Activated CD4-positive, alpha-beta T cell treated with anti-CD3 and anti-CD28 coated beads, Interleukin-2, amount 10 ng/mL, durations not matched to agents 7 days and 5 days (primary cell): ENCODE data around the gene IER5. TPM values are rescaled to one million over a fixed set of nuclear protein-coding genes. Genes with fewer than 3 reads are reported as not detected.

ENCODE experiments used
- CTCF ChIA-PET: fragments of 350-600 bp; sonication (Branson Sonifier 250); formaldehyde crosslinking; loops from one replicate; lab custom pipeline; 2021; ENCODE audit warnings: antibody characterized with exemption; lab: Charles Lee
- POLR2A ChIA-PET: fragments of 350-600 bp; sonication (Branson Sonifier 250); formaldehyde crosslinking; loops from one replicate; lab custom pipeline; 2021; ENCODE audit warnings: antibody characterized with exemption; lab: Charles Lee
- DNase-seq: peaks from one replicate; pipeline ENCODE4 v3.0.0-alpha.2; 2020
- H3K27ac Mint-ChIP-seq: one replicate; pipeline ENCODE4 v1.8.0; 2021; ENCODE audit warnings: mild to moderate bottlenecking, moderate library complexity, mixed read lengths
- H3K27me3 Mint-ChIP-seq: one replicate; pipeline ENCODE4 v1.8.0; 2021; ENCODE audit warnings: mixed read lengths
- H3K36me3 Mint-ChIP-seq: one replicate; pipeline ENCODE4 v1.8.0; 2021; ENCODE audit warnings: low read depth, mixed read lengths
- H3K4me1 Mint-ChIP-seq: one replicate; pipeline ENCODE4 v1.8.0; 2021; ENCODE audit warnings: mixed read lengths
- H3K4me3 Mint-ChIP-seq: one replicate; pipeline ENCODE4 v1.8.0; 2021; ENCODE audit warnings: mild to moderate bottlenecking, moderate library complexity, mixed read lengths
- H3K9me3 Mint-ChIP-seq: one replicate; pipeline ENCODE4 v1.8.0; 2021; ENCODE audit warnings: mixed read lengths
- total RNA-seq, 2 experiments: library from RNA; stranded (reverse); gene quantifications; one replicate each; pipeline ENCODE4 v1.2.3, GENCODE V29; 2021

Gene IER5
- total RNA-seq, 2 experiments from 2014 or later = 20.3 to 24.9 TPM

DNA sequence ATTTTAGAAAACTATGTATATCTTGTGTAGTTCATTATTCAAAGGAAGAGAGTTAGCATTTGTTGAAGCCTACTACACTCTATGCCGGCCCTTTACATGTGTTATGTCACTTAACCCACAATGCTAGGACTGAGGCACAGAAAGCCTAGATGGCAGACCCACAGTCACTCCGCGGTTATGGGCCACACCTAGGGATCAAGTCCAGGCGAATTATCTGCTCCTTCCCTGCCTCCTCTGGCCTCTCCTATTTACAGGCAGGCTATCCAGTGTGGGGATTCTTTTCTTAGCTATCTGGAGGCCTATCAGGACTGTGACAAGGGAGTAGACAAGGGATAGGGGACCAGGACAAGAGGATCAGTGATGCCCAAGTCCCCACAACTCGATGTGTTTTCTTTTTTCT is 33.0 kb downstream of the IER5 start:
- no peaks in the 10 kb centered on the region for H3K36me3 Mint-ChIP-seq
- H3K4me3 Mint-ChIP-seq = no peak overlapping the region
- H3K4me1 Mint-ChIP-seq = peaks cover 6% of the 10 kb centered on the region
- ChIA-PET CTCF (interaction anchor here (1.5 to 2.8 kb wide), 3 partner anchors 12 to 83 kb away, joined by 5 to 17 read pairs (median 11); no protein-coding TSS in a partner anchor), POLR2A (no interaction called here)
- DNase-seq = no peak
- H3K27ac Mint-ChIP-seq = no peak overlapping the region
- H3K9me3 Mint-ChIP-seq = no peaks in the 10 kb centered on the region
- H3K27me3 Mint-ChIP-seq = peaks cover 5% of the 10 kb centered on the region

DNA sequence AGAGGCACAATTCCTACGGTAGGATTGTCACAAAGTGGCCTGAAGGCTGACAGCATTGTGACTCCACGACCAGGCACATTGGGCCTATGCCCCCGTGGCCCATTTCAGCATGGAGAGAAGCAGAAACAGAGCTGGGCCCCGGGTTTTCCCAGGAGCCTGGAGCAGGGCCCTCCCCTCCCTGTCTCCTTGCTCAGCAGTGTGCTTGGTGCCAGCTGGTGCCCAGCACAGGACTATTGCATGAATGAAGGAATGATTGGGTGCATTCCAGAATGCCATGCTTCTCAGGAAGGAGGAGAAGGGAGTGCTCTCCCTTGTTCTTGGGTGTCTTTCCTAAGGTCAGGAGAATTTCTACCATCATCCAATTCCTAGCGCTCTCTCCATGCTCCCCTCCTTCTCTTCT is 33.7 kb downstream of the IER5 start:
- no peak overlapping the region for H3K4me3 Mint-ChIP-seq
- CTCF ChIA-PET = interaction anchor here (1.5 to 2.8 kb wide), 6 partner anchors 11 to 84 kb away, joined by 4 to 17 read pairs (median 8); no protein-coding TSS in a partner anchor
- peaks cover 5% of the 10 kb centered on the region for H3K27me3 Mint-ChIP-seq
- POLR2A ChIA-PET = no interaction called here
- H3K4me1 Mint-ChIP-seq = peaks cover 6% of the 10 kb centered on the region
- no peaks in the 10 kb centered on the region for H3K36me3 Mint-ChIP-seq
- H3K27ac Mint-ChIP-seq = no peak overlapping the region
- no peaks in the 10 kb centered on the region for H3K9me3 Mint-ChIP-seq
- DNase-seq = no peak

DNA sequence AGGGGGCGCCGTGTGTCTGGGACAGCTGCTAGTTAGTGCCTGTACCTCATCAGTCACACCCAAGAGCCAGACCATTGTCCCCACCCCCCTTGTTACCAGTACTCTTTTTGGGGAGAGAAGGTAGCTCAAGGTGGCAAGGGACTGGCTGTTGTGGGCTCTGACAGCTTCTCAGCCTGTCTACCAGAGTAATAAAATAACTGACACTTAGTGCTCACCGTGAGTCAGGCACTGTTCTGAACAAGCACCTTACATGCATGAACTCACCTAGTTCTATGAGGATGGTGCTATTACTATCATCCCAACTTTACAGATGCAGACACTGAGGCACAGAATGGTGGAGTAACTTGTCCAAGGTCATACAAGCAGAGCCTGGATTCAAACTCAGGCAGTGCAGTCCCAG is 34.7 kb downstream of the IER5 start:
- ChIA-PET POLR2A (no interaction called here), CTCF (interaction anchor here (1.2 to 2.8 kb wide), 7 partner anchors 10 to 85 kb away, joined by 3 to 17 read pairs (median 6); no protein-coding TSS in a partner anchor)
- Mint-ChIP-seq H3K27ac (no peak overlapping the region), H3K36me3 (no peaks in the 10 kb centered on the region), H3K27me3 (peaks cover 5% of the 10 kb centered on the region), H3K4me1 (peaks cover 11% of the 10 kb centered on the region), H3K9me3 (no peaks in the 10 kb centered on the region), H3K4me3 (no peak overlapping the region)
- DNase-seq = no peak

DNA sequence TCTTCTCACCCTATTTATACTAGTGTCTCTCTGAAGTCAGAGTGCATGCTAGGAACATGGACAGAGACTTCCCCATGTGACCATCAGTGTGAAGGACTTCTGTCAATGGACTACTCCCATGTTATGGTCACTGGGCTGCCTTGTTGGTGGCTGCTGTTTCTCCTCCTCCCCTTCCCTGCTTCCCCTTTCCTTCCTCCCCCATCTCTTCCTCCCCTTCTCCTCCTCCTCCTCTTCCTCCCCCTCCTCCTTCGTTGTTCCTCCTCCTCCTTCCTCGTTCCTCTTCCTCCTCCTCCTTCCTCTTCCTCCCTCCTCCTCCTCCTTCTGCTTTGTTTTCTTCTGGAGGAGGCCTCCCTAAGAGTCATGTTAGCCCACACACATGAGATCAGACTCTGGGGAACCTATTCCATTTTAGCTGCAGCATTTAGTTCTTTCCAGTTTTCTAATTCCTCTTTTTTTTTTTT is 35.8 kb downstream of the IER5 start:
- Mint-ChIP-seq H3K36me3 (no peaks in the 10 kb centered on the region), H3K9me3 (no peaks in the 10 kb centered on the region), H3K27me3 (peaks cover 5% of the 10 kb centered on the region), H3K4me3 (no peak overlapping the region), H3K27ac (no peak overlapping the region), H3K4me1 (peaks cover 18% of the 10 kb centered on the region)
- no peak for DNase-seq
- ChIA-PET POLR2A (no interaction called here), CTCF (interaction anchor here (2.8 kb wide), 1 partner anchor 18 kb away, joined by 17 read pairs; no protein-coding TSS in a partner anchor)

DNA sequence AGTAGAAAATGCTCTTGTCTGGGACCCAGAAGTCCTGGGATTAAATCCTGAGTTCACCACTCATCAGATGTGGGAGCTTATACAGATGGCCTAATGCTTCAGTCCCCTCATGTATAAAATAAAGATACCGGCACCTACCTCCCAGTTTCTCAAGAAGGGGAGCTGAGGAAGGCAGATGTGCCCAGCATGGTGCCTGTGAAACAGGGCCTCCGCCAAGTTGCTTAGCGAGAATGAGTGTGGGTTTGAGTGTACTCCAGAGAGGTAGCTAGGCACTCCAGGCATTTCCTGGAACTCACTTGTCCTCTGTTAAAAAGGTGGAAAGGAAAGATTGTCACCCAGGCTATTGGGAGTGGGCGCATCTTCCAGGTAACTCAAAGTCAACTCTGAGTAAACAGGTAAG is 37.8 kb downstream of the IER5 start:
- Mint-ChIP-seq H3K4me1 (peaks cover 30% of the 10 kb centered on the region), H3K27ac (no peak overlapping the region), H3K4me3 (no peak overlapping the region), H3K27me3 (peaks cover 3% of the 10 kb centered on the region), H3K36me3 (no peaks in the 10 kb centered on the region), H3K9me3 (no peaks in the 10 kb centered on the region)
- no peak for DNase-seq
- CTCF ChIA-PET = interaction anchor here (1.1 to 3.4 kb wide), 9 partner anchors 9 to 39 kb away, joined by 3 to 20 read pairs (median 5); no protein-coding TSS in a partner anchor
- POLR2A ChIA-PET = no interaction called here

DNA sequence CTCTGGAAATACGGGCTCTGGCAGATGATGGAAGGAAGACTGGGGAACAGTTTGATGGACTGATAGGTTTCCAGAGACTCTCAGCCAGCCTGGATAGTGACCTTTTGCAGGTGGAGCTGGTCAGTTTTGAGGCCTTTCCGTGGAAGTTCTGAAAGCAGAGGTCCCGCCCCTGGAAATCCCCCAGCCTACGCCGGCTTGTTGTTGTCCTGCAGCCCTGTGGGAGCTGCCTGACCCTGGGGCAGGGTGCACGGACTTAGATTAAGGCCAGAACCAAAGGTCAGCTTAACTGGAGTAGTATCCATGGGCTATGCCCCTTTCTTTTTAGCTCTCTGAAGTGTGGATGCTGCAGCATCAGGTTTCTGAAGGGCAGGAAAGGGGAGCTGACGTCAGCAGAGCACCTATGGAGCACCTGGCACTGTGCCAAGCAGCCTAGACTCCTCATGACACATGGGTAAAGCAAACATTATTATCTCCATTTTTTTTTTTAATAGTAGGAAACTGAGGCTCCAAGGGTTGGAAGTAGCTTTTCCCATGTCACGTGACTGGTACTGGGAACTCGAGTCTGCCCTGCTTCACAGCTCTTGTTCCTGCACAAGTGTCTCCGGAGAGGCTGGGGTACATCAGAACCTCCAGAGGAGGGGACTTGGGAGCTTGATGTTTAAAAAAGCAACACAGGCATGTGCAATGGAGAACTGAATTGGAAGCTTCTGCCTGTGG is 38.5 kb downstream of the IER5 start:
- peaks cover 31% of the 10 kb centered on the region for H3K4me1 Mint-ChIP-seq
- no peak overlapping the region for H3K27ac Mint-ChIP-seq
- H3K4me3 Mint-ChIP-seq = no peak overlapping the region
- ChIA-PET POLR2A (interaction anchor here (0.6 kb wide), 1 partner anchor 105 kb away, joined by 3 read pairs; the partner anchor contains the start of gene STX6), CTCF (interaction anchor here (0.6 to 3.4 kb wide), 10 partner anchors 9 to 38 kb away, joined by 3 to 20 read pairs (median 4); no protein-coding TSS in a partner anchor)
- no peaks in the 10 kb centered on the region for H3K36me3 Mint-ChIP-seq
- peaks cover 3% of the 10 kb centered on the region for H3K27me3 Mint-ChIP-seq
- DNase-seq = no peak
- no peaks in the 10 kb centered on the region for H3K9me3 Mint-ChIP-seq

DNA sequence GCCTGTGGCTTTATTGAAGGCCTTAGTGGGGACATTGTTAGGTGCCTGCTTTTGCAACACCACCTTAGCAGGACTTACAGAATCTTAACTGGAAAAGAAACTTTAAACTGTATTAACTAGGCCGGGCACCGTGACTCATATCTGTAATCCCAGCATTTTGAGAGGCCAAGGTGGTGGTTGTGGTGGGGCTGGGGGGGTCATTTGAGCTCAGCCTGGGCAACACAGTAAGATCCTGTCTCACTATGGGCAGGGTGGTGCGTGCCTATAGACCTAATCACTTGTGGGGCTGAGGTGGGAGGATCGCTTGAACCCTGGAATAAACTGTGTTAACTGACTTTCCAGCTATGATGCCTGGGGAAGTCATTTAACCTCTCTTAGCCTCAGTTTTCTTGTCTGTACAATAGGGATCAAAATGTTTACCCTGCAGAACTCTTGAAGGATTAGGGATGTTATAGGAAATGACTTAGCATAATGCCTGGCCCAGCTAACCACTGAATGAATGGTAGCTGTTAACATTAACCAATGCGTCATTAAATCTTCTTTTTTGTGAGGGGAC is 39.5 kb downstream of the IER5 start:
- POLR2A ChIA-PET = interaction anchor here (0.6 kb wide), 1 partner anchor 12 kb away, joined by 3 read pairs; no protein-coding TSS in a partner anchor
- Mint-ChIP-seq H3K9me3 (no peaks in the 10 kb centered on the region), H3K27ac (no peak overlapping the region), H3K4me1 (peaks cover 34% of the 10 kb centered on the region), H3K36me3 (no peaks in the 10 kb centered on the region), H3K27me3 (peaks cover 3% of the 10 kb centered on the region), H3K4me3 (no peak overlapping the region)
- CTCF ChIA-PET = interaction anchor here (0.6 to 3.4 kb wide), 15 partner anchors 8 to 601 kb away, joined by 3 to 20 read pairs (median 4); no protein-coding TSS in a partner anchor
- DNase-seq = no peak

DNA sequence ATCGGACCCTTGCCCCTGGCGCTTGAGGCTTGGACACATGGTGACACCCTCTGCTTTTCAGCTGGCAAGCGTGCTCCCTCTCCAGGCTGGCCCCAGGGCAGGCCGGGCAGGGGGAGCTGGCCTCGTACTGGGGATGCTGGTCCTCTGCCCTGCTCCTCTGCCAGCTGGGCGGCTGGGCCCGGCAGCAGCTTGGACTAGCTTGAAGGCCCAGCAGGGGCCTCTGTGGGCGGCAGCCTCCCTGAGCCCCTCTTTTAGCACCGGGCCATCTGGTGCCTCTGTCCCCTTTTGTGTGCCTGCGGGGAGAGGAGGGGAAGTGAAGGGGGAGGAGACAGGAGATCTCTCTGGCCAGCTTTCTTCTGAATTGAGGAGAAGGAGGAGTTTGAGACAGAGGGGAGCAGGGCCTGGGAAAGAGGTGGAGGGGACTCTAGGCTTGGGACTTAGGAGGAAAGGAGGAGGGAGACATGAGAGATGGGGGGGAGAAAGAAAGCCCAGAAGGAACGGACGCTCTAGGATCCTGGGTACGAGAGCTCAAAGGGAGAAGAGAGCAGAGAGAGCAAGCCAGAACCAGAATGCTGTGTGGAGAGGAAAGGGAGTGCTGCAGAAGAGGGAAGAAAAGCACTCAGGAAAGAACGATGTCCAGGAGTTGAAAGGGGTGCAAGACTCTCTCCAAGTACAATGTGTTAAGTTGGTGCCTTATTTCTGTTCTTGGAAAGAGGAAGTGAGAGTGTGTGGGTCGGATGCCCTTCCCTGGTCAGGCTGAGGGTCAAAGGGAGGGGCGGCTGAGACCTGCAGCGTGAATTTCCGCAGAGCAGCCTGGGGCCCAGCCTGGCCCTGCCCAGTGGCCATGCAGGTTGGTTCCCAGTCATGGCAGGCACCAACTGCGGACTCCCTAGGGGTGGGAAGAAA is 40.3 kb downstream of the IER5 start:
- POLR2A ChIA-PET = interaction anchor here (0.6 to 0.7 kb wide), 2 partner anchors 13 to 251 kb away, joined by 3 read pairs; no protein-coding TSS in a partner anchor
- DNase-seq = no peak
- peak overlapping the region; percentile 15 for H3K27ac Mint-ChIP-seq
- H3K27me3 Mint-ChIP-seq = peaks cover 3% of the 10 kb centered on the region
- CTCF ChIA-PET = interaction anchor here (0.5 to 3.4 kb wide), 10 partner anchors 11 to 1211 kb away, joined by 3 to 20 read pairs (median 3); no protein-coding TSS in a partner anchor
- no peaks in the 10 kb centered on the region for H3K9me3 Mint-ChIP-seq
- H3K4me1 Mint-ChIP-seq = peaks cover 40% of the 10 kb centered on the region
- H3K36me3 Mint-ChIP-seq = no peaks in the 10 kb centered on the region
- no peak overlapping the region for H3K4me3 Mint-ChIP-seq

DNA sequence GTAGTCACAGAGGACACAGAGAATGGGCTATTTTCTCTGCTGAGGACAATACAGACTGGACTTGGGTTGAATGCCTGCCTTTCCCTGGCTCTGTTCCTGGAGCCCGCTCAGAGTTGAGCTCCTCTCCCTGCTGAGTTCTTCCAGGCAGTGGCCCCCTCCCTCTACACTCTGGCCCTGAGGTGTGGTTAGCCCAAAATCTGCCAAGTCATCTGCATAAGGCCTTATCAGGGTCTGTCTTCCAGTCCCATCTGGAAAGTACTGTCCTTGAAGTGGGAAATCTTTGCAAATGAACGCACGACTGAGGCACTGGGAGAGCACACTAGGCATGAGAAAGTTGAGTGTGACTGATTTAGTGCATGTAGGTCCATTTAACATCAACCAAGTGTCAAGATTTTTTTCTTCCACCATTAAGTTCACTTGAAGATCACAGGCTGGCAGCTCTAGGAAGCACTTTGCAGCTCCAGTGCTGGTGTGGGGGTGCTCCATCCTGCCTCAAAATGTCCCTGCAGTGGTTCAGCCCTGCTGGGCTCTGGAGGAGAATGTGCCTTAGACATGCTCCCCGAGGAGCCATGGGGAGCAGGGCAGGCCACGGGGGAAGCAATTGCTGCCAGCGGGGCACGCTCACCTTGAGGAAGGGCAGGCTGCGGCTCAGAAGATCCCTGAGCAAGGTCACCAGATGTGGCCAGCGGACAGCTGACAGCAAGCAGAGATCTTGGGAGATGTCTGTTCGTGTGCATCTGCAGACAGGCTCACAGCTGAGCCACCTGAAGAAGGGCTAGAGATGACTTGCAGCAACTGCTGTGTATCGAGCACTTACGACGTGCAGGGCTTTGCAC is 41.5 kb downstream of the IER5 start:
- Mint-ChIP-seq H3K9me3 (no peaks in the 10 kb centered on the region), H3K4me1 (peaks cover 46% of the 10 kb centered on the region), H3K27ac (no peak overlapping the region), H3K4me3 (no peak overlapping the region), H3K36me3 (no peaks in the 10 kb centered on the region), H3K27me3 (no peaks in the 10 kb centered on the region)
- ChIA-PET POLR2A (no interaction called here), CTCF (interaction anchor here (1.0 to 1.2 kb wide), 3 partner anchors 20 to 40 kb away, joined by 3 to 4 read pairs (median 3); no protein-coding TSS in a partner anchor)
- DNase-seq = no peak

DNA sequence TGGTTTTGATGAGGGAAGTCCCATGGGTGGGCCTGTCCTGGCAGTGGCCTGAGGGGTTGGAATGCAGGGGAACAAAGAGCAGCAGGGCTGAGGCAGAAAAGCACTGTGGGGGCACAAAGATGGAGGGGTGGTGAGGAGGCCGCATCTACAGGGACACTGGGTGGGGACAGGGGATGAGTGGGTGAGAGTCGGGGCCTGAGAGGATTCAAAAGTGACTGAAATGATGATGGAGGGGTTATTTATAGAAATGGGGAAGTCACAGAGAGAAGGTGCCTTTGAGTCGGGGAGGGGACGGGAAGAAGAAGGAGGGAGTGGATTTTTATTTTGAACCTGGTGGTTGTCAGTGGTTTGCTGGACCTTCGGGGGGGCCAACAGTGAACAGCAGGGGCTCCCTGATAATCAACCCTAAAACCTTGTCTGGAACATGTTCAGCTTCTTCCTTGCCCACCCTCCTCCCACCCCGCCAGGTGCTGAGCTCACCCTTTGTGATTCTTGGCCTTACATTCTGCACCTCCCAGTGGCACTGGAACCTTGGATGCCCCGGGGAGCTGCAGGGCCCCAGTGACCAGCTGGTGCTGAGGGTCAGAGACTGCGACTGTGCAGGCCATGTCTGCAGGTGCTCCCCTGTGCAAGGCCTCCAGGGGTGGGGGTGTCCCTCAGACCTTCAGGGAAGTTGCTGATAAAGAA is 42.9 kb downstream of the IER5 start:
- Mint-ChIP-seq H3K4me1 (peaks cover 60% of the 10 kb centered on the region), H3K9me3 (no peaks in the 10 kb centered on the region), H3K4me3 (no peak overlapping the region), H3K27ac (no peak overlapping the region), H3K27me3 (no peaks in the 10 kb centered on the region), H3K36me3 (peaks cover 2% of the 10 kb centered on the region)
- no peak for DNase-seq
- ChIA-PET CTCF (interaction anchor here (1.2 kb wide), 1 partner anchor 26 kb away, joined by 4 read pairs; no protein-coding TSS in a partner anchor), POLR2A (no interaction called here)

DNA sequence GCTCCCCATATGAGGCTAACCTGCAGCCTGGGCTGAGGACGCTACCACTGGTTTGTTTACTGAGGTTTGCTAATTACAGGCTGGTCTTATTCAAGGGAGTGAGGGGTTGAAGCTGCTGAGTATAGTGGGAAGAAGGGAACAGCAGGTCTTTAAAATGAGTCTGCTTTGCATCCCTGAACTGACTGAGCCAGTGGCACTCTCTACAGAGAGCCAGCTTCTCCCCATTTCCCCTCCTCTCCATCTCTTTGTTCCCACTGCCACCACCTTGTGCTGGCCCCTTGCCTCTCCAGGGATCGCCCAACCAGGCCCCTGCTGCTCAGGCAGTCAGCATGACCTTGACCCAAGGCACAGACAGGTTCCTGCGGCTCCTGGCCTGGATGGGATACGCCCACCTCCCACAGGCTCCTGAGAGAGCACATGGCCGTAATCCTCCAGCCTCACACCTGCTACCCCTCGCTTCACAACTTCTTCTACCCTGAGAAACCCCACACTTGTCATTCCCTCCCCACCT is 45.0 kb downstream of the IER5 start:
- Mint-ChIP-seq H3K36me3 (peaks cover 2% of the 10 kb centered on the region), H3K4me1 (peaks cover 68% of the 10 kb centered on the region), H3K27ac (no peak overlapping the region), H3K9me3 (no peaks in the 10 kb centered on the region), H3K27me3 (no peaks in the 10 kb centered on the region), H3K4me3 (no peak overlapping the region)
- no peak for DNase-seq
- CTCF ChIA-PET = interaction anchor here (0.8 to 2.9 kb wide), 7 partner anchors 9 to 222 kb away, joined by 3 to 11 read pairs (median 4); no protein-coding TSS in a partner anchor
- POLR2A ChIA-PET = interaction anchor here (0.7 kb wide), 1 partner anchor 33 kb away, joined by 3 read pairs; no protein-coding TSS in a partner anchor
